Neuronal stem cell (in vitro differentiated cells): Measurements from ENCODE around the gene ANKRD36C.
"Not testable (repeated sequence)": the region's sequence is repeated elsewhere in the genome, so short reads cannot be mapped to it uniquely, and the experiment has no call there.

ENCODE experiments used
- DNase-seq: peaks from one replicate; pipeline ENCODE4 v3.0.0-alpha.2; 2013; ENCODE audit warnings: low spot score
- H2AFZ ChIP-seq: one replicate; pipeline ENCODE4 v1.6.1; 2013; ENCODE audit warnings: mild to moderate bottlenecking, low read length, inconsistent platforms
- H2AK5ac ChIP-seq: 2 replicates; pipeline ENCODE4 v1.6.1; 2013; ENCODE audit warnings: low read depth, mild to moderate bottlenecking, inconsistent platforms, low read length, moderate library complexity, mixed read lengths
- H2BK120ac ChIP-seq: 2 replicates; pipeline ENCODE4 v1.6.1; 2013; ENCODE audit warnings: low read depth, mild to moderate bottlenecking, inconsistent platforms, low read length, moderate library complexity, mixed read lengths
- H2BK12ac ChIP-seq: one replicate; pipeline ENCODE4 v1.6.1; 2013; ENCODE audit warnings: low read length, inconsistent platforms
- H2BK15ac ChIP-seq: 2 replicates; pipeline ENCODE4 v1.6.1; 2013; ENCODE audit warnings: mild to moderate bottlenecking, low read length, inconsistent platforms, mixed read lengths
- H2BK5ac ChIP-seq: one replicate; pipeline ENCODE4 v1.6.1; 2013; ENCODE audit warnings: inconsistent platforms, mild to moderate bottlenecking, low read length, moderate library complexity
- H3K14ac ChIP-seq: one replicate; pipeline ENCODE4 v1.6.1; 2013; ENCODE audit warnings: low read length, inconsistent platforms
- H3K18ac ChIP-seq: 2 replicates; pipeline ENCODE4 v1.6.1; 2013; ENCODE audit warnings: low read length, inconsistent platforms
- H3K23ac ChIP-seq: 2 replicates; pipeline ENCODE4 v1.6.1; 2013; ENCODE audit warnings: low read depth, mild to moderate bottlenecking, mixed read lengths, low read length, inconsistent platforms; ENCODE audit not compliant: poor library complexity
- H3K27ac ChIP-seq: replicated peaks from 3 replicates; pipeline ENCODE4 v1.5.1; 2013; ENCODE audit warnings: low read length, inconsistent platforms
- H3K27me3 ChIP-seq, 3 experiments: 2 replicates each; pipeline ENCODE4 v1.6.1; 2013; ENCODE audit warnings: low read length in 3 of 3, mild to moderate bottlenecking in 2 of 3, inconsistent platforms in 1 of 3, low read depth in 1 of 3, mixed read lengths in 1 of 3, moderate library complexity in 1 of 3; ENCODE audit not compliant: control insufficient read depth in 3 of 3, insufficient read depth in 3 of 3
- H3K36me3 ChIP-seq, 2 donors: replicated peaks in 1 of 2; 2 replicates each; pipeline ENCODE4 v1.6.1; 2013; ENCODE audit warnings: low read length in 2 of 2; ENCODE audit not compliant: control insufficient read depth in 2 of 2, insufficient read depth in 2 of 2
- H3K4ac ChIP-seq: 2 replicates; pipeline ENCODE4 v1.6.1; 2013; ENCODE audit warnings: inconsistent platforms, mild to moderate bottlenecking, low read length, moderate library complexity
- H3K4me1 ChIP-seq, 2 donors: 1 replicate in 1 of 2; 2 replicates in 1 of 2; pipeline ENCODE4 v1.6.1; 2013; ENCODE audit warnings: low read length in 2 of 2, low read depth in 1 of 2; ENCODE audit not compliant: control insufficient read depth in 2 of 2, insufficient read depth in 1 of 2
- H3K4me2 ChIP-seq: one replicate; pipeline ENCODE4 v1.6.1; 2013; ENCODE audit warnings: mild to moderate bottlenecking, low read length, inconsistent platforms; ENCODE audit not compliant: insufficient read depth, poor library complexity, severe bottlenecking
- H3K4me3 ChIP-seq, 2 donors: 2 replicates each; pipeline ENCODE4 v1.5.1; 2013; ENCODE audit warnings: low read length in 2 of 2, mild to moderate bottlenecking in 2 of 2, inconsistent platforms in 1 of 2, moderate library complexity in 1 of 2
- H3K79me1 ChIP-seq: one replicate; pipeline ENCODE4 v1.6.1; 2013; ENCODE audit warnings: low read depth, mild to moderate bottlenecking, inconsistent platforms, low read length, moderate library complexity
- H3K9ac ChIP-seq: one replicate; pipeline ENCODE4 v1.6.1; 2013; ENCODE audit warnings: mild to moderate bottlenecking, low read depth, low read length, inconsistent platforms; ENCODE audit not compliant: poor library complexity
- H3K9me3 ChIP-seq, 2 donors: replicated peaks in 1 of 2; 2 replicates each; pipeline versions ENCODE3 to v1.6.1; 2013; ENCODE audit warnings: low read length in 2 of 2, mild to moderate bottlenecking in 2 of 2, inconsistent platforms in 1 of 2, low read depth in 1 of 2, mixed read lengths in 1 of 2, moderate library complexity in 1 of 2; ENCODE audit not compliant: control insufficient read depth in 2 of 2, insufficient read depth in 1 of 2
- H4K8ac ChIP-seq: one replicate; pipeline ENCODE4 v1.6.1; 2013; ENCODE audit warnings: low read depth, mild to moderate bottlenecking, inconsistent platforms, low read length, moderate library complexity
- H4K91ac ChIP-seq: one replicate; pipeline ENCODE4 v1.6.1; 2013; ENCODE audit warnings: low read length, low read depth, mild to moderate bottlenecking, inconsistent platforms; ENCODE audit not compliant: poor library complexity
- WGBS, 2 donors: extraction: QIAGEN DNeasy Blood & Tissue Kit; methylation state at CpG; one replicate each; pipeline ENCODE4 v1.1.7; 2013; ENCODE audit warnings: missing lambda C conversion rate in 2 of 2, mixed read lengths in 1 of 2; ENCODE audit not compliant: insufficient read length in 2 of 2, insufficient replicate concordance in 1 of 2; ENCODE audit errors: extremely low coverage in 2 of 2; 5-methylcytosine and 5-hydroxymethylcytosine counted together

ANKRD36C gene

GRCh38 chr2:95951662-95952061, 40.0 kb downstream of the ANKRD36C start:
- not testable (repeated sequence) for H3K79me1 ChIP-seq, H4K8ac ChIP-seq, H2BK12ac ChIP-seq, H3K9ac ChIP-seq, H3K14ac ChIP-seq, H3K36me3 ChIP-seq, H2AK5ac ChIP-seq, H2BK15ac ChIP-seq, H3K4me2 ChIP-seq, H3K27me3 ChIP-seq, H3K23ac ChIP-seq, H3K4me3 ChIP-seq, H3K9me3 ChIP-seq, H2BK120ac ChIP-seq, H3K4me1 ChIP-seq, DNase-seq, H3K18ac ChIP-seq, H3K27ac ChIP-seq, H3K4ac ChIP-seq, H2AFZ ChIP-seq, H4K91ac ChIP-seq, H2BK5ac ChIP-seq
- WGBS, 2 donors = no CpG with 5 or more reads among the region's 2 CpGs

GRCh38 chr2:95948039-95948438, 43.6 kb downstream of the ANKRD36C start:
- peaks cover 0 to 11% of the 10 kb centered on the region in 2 donors for H3K36me3 ChIP-seq
- not testable (repeated sequence) for H3K27ac ChIP-seq, H2AFZ ChIP-seq, H3K18ac ChIP-seq, H2BK5ac ChIP-seq, H3K4me1 ChIP-seq, H3K4me2 ChIP-seq, H3K9me3 ChIP-seq, H4K91ac ChIP-seq, H3K9ac ChIP-seq, H3K4me3 ChIP-seq, H2BK120ac ChIP-seq, H4K8ac ChIP-seq, H2AK5ac ChIP-seq, H3K4ac ChIP-seq, H2BK15ac ChIP-seq, DNase-seq, H3K79me1 ChIP-seq, H2BK12ac ChIP-seq, H3K14ac ChIP-seq, H3K27me3 ChIP-seq, H3K23ac ChIP-seq
- no CpG with 5 or more reads among the region's 1 CpG for WGBS, 2 donors

GRCh38 chr2:95939947-95940346, 51.7 kb downstream of the ANKRD36C start:
- not testable (repeated sequence) for H3K27me3 ChIP-seq, H2AFZ ChIP-seq, H3K4ac ChIP-seq, H2BK5ac ChIP-seq, H3K4me1 ChIP-seq, H3K4me2 ChIP-seq, H4K91ac ChIP-seq, H3K27ac ChIP-seq, H3K9ac ChIP-seq, H3K4me3 ChIP-seq, H3K79me1 ChIP-seq, H3K14ac ChIP-seq, H4K8ac ChIP-seq, H3K36me3 ChIP-seq, H2BK12ac ChIP-seq, H2AK5ac ChIP-seq, DNase-seq, H3K18ac ChIP-seq, H3K9me3 ChIP-seq, H3K23ac ChIP-seq, H2BK120ac ChIP-seq, H2BK15ac ChIP-seq
- no CpG with 5 or more reads among the region's 11 CpGs for WGBS, 2 donors

GRCh38 chr2:95930740-95931139, 60.9 kb downstream of the ANKRD36C start:
- H3K27ac ChIP-seq, H3K4me1 ChIP-seq, H2AK5ac ChIP-seq, H3K4me2 ChIP-seq, H3K23ac ChIP-seq, H2BK5ac ChIP-seq, H3K27me3 ChIP-seq, H3K4ac ChIP-seq, H3K79me1 ChIP-seq, H3K9ac ChIP-seq, H2BK120ac ChIP-seq, H2AFZ ChIP-seq, H3K4me3 ChIP-seq, H2BK12ac ChIP-seq, H4K8ac ChIP-seq, DNase-seq, H4K91ac ChIP-seq, H2BK15ac ChIP-seq, H3K18ac ChIP-seq, H3K9me3 ChIP-seq, H3K14ac ChIP-seq: not testable (repeated sequence)
- no CpG with 5 or more reads among the region's 3 CpGs for WGBS, 2 donors
- peaks cover 0 to 12% of the 10 kb centered on the region in 2 donors for H3K36me3 ChIP-seq
